NCI-H524 treated with DMSO at 0.1 percent for 48 hours (cell line): Measurements from ENCODE around the gene IPO8.
"Not testable (repeated sequence)": the region's sequence is repeated elsewhere in the genome, so short reads cannot be mapped to it uniquely, and the experiment has no call there.

ENCODE experiments used
- DNase-seq: peaks from one replicate; lab custom pipeline; 2025; lab: John Stamatoyannopoulos, UW

IPO8 gene

GRCh38 chr12:30603129-30603528 lies 92.5 kb downstream of the IPO8 start:
- DNase-seq = no peak

GRCh38 chr12:30602678-30603077 lies 93.0 kb downstream of the IPO8 start:
- no peak for DNase-seq

GRCh38 chr12:30599608-30600007 lies 96.1 kb downstream of the IPO8 start:
- DNase-seq = peak; percentile 94

GRCh38 chr12:30598889-30599288 lies 96.8 kb downstream of the IPO8 start:
- DNase-seq = no peak

- no peak for DNase-seq
These were observed 99.9 kb downstream of the IPO8 start for GRCh38 chr12:30595742-30596141.

- no peak for DNase-seq
These were observed 101.2 kb downstream of the IPO8 start for GRCh38 chr12:30594509-30594908.

- not testable (repeated sequence) for DNase-seq
These were observed 107.1 kb downstream of the IPO8 start for GRCh38 chr12:30588572-30588971.

- DNase-seq = no peak
These were observed 107.9 kb downstream of the IPO8 start for GRCh38 chr12:30587782-30588181.

GRCh38 chr12:30585877-30586276 lies 109.8 kb downstream of the IPO8 start:
- DNase-seq = no peak

GRCh38 chr12:30582943-30583342 lies 112.7 kb downstream of the IPO8 start:
- DNase-seq = no peak

GRCh38 chr12:30580344-30580743 lies 115.3 kb downstream of the IPO8 start:
- no peak for DNase-seq
